Ishikawa (cell line): Measurements from ENCODE around the gene COL24A1.

Experiments used
- CEBPB ChIP-seq: IDR thresholded peaks from 2 replicates; pipeline ENCODE4 v1.6.1; 2012
- CREB1 ChIP-seq: IDR thresholded peaks from 2 replicates; pipeline ENCODE4 v1.6.1; 2012; ENCODE audit warnings: low read depth
- EGR1 ChIP-seq: IDR thresholded peaks from 2 replicates; pipeline ENCODE4 v1.6.1; 2012
- EP300 ChIP-seq: IDR thresholded peaks from 2 replicates; pipeline ENCODE4 v1.6.1; 2012; ENCODE audit warnings: borderline replicate concordance
- FOXM1 ChIP-seq: IDR thresholded peaks from 2 replicates; pipeline ENCODE4 v1.6.1; 2012; ENCODE audit warnings: low read depth, borderline replicate concordance
- NFIC ChIP-seq: IDR thresholded peaks from 2 replicates; pipeline ENCODE4 v1.6.1; 2012
- RAD21 ChIP-seq: IDR thresholded peaks from 2 replicates; pipeline ENCODE4 v1.6.1; 2012; ENCODE audit warnings: low read depth
- TAF1 ChIP-seq: IDR thresholded peaks from 2 replicates; pipeline ENCODE4 v1.6.1; 2012; ENCODE audit warnings: low read depth, mild to moderate bottlenecking
- TCF12 ChIP-seq: IDR thresholded peaks from 2 replicates; pipeline ENCODE4 v1.6.1; 2012; ENCODE audit warnings: low read depth
- TEAD4 ChIP-seq: IDR thresholded peaks from 2 replicates; pipeline ENCODE4 v1.6.1; 2012
- USF1 ChIP-seq: IDR thresholded peaks from 2 replicates; pipeline ENCODE4 v1.6.1; 2012
- YY1 ChIP-seq: IDR thresholded peaks from 2 replicates; pipeline ENCODE4 v1.6.1; 2012; ENCODE audit warnings: low read depth
- ZBTB7A ChIP-seq: IDR thresholded peaks from 2 replicates; pipeline ENCODE4 v1.6.1; 2012; ENCODE audit warnings: low read depth
- TF ChIP-seq, protein P1 (sequence below): IDR thresholded peaks from 2 replicates; pipeline ENCODE4 v1.6.1; 2012; ENCODE audit warnings: low read depth, mild to moderate bottlenecking
- TF ChIP-seq, protein P2 (sequence below): IDR thresholded peaks from 2 replicates; pipeline ENCODE4 v1.6.1; 2012

Gene COL24A1

GRCh38 chr1:85743814-85744213, 412.8 kb downstream of the COL24A1 start:
- TF ChIP-seq YY1 (no peak), TEAD4 (no peak), NFIC (no peak), EGR1 (no peak), TCF12 (no peak), ZBTB7A (no peak), FOXM1 (no peak), USF1 (no peak), CREB1 (no peak), CEBPB (no peak), TAF1 (no peak), EP300 (no peak), RAD21 (no peak)
- TF ChIP-seq, protein P1, sequence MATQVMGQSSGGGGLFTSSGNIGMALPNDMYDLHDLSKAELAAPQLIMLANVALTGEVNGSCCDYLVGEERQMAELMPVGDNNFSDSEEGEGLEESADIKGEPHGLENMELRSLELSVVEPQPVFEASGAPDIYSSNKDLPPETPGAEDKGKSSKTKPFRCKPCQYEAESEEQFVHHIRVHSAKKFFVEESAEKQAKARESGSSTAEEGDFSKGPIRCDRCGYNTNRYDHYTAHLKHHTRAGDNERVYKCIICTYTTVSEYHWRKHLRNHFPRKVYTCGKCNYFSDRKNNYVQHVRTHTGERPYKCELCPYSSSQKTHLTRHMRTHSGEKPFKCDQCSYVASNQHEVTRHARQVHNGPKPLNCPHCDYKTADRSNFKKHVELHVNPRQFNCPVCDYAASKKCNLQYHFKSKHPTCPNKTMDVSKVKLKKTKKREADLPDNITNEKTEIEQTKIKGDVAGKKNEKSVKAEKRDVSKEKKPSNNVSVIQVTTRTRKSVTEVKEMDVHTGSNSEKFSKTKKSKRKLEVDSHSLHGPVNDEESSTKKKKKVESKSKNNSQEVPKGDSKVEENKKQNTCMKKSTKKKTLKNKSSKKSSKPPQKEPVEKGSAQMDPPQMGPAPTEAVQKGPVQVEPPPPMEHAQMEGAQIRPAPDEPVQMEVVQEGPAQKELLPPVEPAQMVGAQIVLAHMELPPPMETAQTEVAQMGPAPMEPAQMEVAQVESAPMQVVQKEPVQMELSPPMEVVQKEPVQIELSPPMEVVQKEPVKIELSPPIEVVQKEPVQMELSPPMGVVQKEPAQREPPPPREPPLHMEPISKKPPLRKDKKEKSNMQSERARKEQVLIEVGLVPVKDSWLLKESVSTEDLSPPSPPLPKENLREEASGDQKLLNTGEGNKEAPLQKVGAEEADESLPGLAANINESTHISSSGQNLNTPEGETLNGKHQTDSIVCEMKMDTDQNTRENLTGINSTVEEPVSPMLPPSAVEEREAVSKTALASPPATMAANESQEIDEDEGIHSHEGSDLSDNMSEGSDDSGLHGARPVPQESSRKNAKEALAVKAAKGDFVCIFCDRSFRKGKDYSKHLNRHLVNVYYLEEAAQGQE = no peak
- TF ChIP-seq, protein P2, sequence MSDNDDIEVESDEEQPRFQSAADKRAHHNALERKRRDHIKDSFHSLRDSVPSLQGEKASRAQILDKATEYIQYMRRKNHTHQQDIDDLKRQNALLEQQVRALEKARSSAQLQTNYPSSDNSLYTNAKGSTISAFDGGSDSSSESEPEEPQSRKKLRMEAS = no peak

DNA sequence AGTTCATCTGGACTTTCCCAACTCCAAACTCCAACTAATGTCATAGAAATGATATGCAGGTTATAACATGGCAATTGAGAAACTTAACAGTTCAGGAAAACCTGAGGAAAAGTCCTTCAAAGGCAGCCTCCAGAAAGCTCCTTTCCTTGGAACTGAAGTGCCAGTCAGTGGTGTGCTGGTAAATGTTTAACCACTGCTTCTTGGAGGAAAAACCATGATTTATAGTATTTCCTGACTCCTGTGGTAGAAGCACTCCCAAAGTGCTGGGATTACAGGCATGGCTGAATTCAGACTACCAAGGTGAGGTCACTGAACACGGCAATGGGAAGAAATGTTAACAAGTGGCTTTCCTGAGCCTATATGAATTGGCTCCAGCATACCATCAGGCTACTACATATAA, 421.6 kb downstream of the COL24A1 start:
- TF ChIP-seq, protein P2 = no peak
- TF ChIP-seq EGR1 = no peak
- TF ChIP-seq TCF12 = no peak
- no peak for TF ChIP-seq ZBTB7A
- no peak for TF ChIP-seq EP300
- TF ChIP-seq, protein P1 = no peak
- no peak for TF ChIP-seq TAF1
- no peak for TF ChIP-seq CEBPB
- no peak for TF ChIP-seq RAD21
- TF ChIP-seq TEAD4 = no peak

DNA sequence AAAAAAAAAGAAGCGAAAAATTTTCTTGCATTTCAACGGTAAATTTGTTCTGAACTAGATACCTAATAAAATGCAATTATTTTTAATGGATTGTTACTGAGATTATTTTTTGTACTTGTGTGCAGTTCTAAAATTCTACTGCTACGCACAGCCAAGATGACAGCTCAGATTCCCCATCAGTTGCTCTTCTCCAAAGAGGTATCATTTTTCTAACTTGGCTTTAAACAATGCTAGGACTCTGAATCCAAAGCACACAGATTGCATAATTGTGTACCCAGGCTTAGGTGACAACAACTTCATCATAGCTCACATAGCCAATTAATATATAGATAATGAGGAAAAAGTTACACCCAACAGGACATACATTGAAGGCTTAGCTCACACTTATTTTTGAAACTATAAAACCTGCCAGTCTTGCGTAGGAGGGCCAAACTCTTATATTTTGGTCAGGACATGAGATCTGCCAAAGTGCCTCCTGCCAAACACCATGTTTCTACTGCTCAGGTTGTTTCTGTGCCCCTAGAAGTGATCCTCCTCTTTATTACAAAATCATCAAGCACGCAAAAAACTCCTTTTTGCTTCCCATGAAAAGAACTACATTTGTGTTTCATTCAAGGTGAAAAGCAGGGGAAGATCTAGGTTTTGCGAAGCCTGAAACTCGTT, 437.8 kb downstream of the COL24A1 start:
- TF ChIP-seq TAF1 (no peak), TCF12 (no peak), CEBPB (no peak), CREB1 (no peak), TEAD4 (no peak), YY1 (no peak), FOXM1 (no peak), ZBTB7A (no peak), RAD21 (no peak), USF1 (no peak), EP300 (no peak), NFIC (no peak), EGR1 (no peak)
- TF ChIP-seq, protein P1 = no peak
- TF ChIP-seq, protein P2 = no peak

GRCh38 chr1:85708829-85709227, 447.7 kb downstream of the COL24A1 start:
- TF ChIP-seq CREB1 (no peak), TAF1 (no peak), EP300 (no peak), FOXM1 (no peak), ZBTB7A (no peak), USF1 (no peak), TEAD4 (no peak), CEBPB (no peak), EGR1 (no peak), TCF12 (no peak), YY1 (no peak)
- TF ChIP-seq, protein P2 = no peak
- TF ChIP-seq, protein P1 = no peak
